ENCODE data around the gene BAG5.

The BAG5 gene

DNA sequence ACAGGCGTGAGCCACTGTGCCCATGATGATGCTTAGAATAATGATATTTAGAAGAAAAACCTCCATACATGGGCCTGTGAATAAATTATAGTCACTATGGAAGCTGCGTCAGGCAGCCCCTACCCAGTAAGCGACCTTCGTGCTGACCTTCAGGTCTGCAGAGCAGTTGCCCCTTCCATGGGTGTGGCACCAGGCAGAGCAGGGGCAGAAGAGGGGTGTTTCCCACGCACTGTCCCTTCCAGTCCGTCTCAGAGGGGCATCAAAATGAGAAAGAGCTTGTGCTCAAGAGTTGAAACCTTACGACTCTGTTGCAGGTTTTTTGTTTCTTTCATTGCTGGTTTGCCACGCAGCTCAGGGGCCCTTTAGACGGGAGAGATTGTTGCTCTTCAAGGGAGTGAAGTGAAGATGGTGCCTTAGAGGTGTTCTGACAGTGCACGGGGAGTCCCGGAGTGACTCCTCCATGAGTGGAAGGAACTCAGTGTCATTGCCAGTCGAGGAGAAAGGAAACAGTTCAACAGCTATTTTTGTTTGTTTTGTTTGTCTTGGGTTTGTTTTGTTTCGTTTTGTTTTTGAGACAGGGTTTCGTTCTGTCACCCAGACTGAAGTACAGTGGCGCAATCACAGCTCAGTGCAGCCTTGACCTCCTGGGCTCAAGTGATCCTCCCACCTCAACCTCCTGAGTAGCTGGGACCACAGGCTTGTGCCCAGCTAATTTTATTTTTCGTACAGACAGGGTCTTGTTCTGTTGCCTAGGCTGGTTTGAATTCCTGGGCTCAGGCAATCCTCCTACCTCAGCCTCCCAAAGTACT, 53.7 kb downstream of the BAG5 start:
- no peak for DNase-seq (ENCODE audit: low read depth)
- no peak overlapping the region for H3K4me3 ChIP-seq (ENCODE audit: low read depth, low read length)
- TF ChIP-seq, protein P1, sequence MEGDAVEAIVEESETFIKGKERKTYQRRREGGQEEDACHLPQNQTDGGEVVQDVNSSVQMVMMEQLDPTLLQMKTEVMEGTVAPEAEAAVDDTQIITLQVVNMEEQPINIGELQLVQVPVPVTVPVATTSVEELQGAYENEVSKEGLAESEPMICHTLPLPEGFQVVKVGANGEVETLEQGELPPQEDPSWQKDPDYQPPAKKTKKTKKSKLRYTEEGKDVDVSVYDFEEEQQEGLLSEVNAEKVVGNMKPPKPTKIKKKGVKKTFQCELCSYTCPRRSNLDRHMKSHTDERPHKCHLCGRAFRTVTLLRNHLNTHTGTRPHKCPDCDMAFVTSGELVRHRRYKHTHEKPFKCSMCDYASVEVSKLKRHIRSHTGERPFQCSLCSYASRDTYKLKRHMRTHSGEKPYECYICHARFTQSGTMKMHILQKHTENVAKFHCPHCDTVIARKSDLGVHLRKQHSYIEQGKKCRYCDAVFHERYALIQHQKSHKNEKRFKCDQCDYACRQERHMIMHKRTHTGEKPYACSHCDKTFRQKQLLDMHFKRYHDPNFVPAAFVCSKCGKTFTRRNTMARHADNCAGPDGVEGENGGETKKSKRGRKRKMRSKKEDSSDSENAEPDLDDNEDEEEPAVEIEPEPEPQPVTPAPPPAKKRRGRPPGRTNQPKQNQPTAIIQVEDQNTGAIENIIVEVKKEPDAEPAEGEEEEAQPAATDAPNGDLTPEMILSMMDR (conservative IDR thresholded peaks at IDR 0.05; ENCODE audit: low read depth, low read length) = no peak

DNA sequence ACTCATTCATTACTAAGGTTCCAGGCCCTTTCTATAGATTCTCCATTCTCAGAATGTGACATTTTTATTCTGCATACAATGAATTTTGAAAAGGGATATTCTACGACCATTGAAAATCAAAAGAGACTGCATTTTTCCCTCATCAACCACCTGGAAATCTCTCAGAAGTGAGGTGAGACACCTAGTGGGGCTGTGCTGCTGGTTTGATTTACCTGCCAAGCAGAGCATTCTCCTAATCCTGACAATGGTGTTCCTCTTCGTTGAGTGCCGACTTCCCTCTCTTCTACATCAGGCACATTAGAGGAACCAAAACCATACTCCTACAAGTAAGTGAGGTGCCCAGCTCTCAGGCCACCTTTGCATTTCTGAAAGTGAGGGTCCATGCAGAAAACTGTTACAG, 54.7 kb downstream of the BAG5 start:
- no peak overlapping the region for H3K4me3 ChIP-seq (ENCODE audit: low read depth, low read length)
- DNase-seq (ENCODE audit: low read depth) = no peak
- TF ChIP-seq, protein P1 (conservative IDR thresholded peaks at IDR 0.05; ENCODE audit: low read depth, low read length) = no peak
